ENCODE data around the gene ARHGEF17. TPM values are rescaled to one million over a fixed set of nuclear protein-coding genes. Genes with fewer than 3 reads are reported as not detected.

Gene ARHGEF17
- total RNA-seq, 1 donor from 2014 or later = 69.2 TPM

DNA sequence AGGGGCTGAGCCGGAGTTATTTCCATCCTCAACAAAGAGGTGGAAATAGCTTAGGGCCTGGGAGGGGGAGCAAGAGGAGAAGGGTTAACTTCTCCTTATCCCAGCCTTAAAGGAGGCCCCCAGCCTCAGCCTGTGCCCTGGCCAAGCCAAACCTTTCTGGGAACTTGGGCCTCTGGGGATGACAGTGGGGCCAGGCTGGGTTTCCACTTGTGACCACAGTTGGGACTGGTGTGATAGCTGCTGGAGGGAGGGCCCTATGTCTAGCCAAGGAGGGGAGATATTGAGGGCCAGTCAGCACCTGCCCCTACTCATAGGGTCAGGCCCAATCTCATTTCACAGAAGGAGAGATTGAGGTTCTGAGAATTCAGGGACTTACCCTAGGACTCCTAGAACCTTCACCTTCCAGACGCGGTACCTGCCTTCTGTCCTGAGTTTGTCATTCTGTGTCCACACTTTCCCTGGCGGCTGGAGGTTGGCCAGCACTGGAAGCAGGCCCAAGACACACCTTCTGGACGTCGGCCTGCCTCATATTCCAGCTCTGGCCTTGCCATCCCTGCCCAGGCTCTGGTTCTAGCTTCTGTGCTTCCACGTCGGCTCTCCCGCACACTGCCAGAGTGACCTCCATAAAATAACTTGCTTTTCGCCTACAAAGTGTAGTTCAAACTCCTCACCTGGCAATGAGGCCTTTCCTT is 71.3 kb downstream of the ARHGEF17 start:
- peak; percentile 80 for DNase-seq (ENCODE audit: low spot score)

DNA sequence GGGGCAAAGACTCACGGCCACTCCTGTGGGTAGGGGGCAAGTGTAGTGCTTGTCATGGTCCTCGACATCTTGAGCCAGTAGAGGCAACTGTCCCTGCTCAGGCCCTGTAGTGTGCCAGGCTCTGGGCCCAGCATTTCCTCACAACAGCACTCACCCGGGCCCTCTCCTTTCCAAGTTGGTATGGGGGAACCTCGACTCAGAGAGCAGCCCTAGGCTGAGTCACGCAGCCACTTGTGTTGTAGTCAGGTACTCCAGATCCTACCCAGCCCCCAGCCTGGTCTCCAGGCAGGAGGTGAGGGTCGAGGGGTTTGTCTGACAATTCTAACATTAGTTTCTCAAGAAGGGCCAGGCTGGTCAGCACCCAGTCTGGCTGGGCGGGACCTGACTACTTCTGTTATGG is 72.3 kb downstream of the ARHGEF17 start:
- no peak for DNase-seq (ENCODE audit: low spot score)

DNA sequence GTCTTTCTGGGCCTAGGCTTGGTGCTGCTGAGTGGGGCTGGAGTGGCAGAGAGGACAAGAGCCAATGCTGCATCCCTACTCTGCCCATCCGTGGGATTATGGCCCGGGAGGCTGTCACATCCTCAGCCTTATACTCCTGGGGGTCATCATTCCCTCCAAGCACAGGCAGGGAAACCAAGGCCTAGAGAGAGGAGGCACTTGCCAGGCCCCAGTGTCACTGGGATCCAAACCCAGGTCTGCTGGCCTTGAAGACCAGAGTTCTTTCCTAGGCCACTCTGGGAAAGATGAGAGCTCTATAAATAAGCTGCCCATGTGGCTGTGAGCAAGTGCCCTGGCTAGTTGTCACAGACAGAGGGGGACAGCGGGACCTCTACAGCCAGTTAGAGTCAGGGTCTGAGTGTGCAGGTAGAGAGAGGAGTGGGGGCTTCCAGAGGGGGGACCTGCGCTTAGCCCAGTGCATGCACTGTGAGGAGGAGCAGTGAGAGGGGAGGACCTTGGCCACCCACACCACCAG is 72.9 kb downstream of the ARHGEF17 start:
- no peak for DNase-seq (ENCODE audit: low spot score)

DNA sequence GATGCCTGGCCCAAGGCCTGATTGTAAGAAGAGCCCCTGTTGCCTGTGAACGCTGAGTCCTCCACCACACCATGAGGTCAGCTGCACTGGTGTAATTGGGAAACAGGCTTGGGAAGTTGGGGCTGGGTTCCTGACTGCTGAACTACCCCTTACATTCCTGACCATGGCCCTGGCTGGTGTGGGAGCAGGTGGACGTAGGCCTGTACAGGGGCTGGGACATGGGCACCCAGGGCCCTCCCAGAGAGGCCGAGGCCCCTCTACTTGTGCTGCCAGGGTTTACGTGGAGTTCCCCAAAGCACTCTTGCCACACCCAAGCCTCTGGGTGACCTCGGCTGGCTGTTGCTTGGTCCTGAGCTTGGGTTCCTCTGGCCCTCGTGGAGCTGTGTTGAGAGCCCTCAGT is 73.5 kb downstream of the ARHGEF17 start:
- no peak for DNase-seq (ENCODE audit: low spot score)

DNA sequence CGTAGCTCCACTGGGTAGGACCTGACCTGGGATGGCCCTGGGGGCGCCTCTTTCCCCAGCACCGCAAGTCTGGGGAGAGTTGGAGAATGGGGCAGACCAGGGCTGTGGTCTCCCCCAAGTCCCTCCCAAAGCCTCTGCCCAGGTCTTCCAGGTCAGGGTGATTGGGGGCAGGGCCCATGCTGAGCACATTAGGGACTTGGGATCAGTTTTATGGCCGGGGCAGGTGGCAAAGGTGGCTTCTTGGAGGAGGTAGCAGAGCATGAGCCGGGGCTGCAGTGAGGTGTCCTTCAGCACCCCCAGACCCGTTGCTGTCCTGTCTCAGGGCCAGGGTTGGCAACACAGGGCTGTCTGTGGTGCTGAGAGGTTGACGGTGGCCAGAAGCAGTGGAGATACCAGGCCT is 74.1 kb downstream of the ARHGEF17 start:
- DNase-seq (ENCODE audit: low spot score) = no peak

DNA sequence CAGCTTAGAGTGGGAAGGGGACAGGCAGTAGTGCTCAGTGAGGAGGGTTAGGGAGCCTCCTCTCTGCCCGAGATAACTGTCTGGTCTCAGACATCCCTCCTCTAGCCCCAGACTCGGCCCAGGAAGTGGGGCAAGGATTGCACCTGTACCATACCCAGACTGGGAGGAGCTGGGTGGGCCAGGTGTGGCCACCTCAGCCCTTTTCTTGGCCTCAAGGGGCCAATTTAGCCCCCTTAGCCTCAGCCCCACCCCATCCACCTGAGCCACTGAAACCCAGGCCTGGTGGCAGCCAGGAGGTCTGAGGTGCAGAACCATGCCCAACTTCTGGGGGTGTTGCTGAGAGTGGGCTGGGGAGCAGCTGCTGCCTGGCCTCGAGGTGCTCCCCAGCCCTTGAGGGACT is 74.7 kb downstream of the ARHGEF17 start:
- no peak for DNase-seq (ENCODE audit: low spot score)

DNA sequence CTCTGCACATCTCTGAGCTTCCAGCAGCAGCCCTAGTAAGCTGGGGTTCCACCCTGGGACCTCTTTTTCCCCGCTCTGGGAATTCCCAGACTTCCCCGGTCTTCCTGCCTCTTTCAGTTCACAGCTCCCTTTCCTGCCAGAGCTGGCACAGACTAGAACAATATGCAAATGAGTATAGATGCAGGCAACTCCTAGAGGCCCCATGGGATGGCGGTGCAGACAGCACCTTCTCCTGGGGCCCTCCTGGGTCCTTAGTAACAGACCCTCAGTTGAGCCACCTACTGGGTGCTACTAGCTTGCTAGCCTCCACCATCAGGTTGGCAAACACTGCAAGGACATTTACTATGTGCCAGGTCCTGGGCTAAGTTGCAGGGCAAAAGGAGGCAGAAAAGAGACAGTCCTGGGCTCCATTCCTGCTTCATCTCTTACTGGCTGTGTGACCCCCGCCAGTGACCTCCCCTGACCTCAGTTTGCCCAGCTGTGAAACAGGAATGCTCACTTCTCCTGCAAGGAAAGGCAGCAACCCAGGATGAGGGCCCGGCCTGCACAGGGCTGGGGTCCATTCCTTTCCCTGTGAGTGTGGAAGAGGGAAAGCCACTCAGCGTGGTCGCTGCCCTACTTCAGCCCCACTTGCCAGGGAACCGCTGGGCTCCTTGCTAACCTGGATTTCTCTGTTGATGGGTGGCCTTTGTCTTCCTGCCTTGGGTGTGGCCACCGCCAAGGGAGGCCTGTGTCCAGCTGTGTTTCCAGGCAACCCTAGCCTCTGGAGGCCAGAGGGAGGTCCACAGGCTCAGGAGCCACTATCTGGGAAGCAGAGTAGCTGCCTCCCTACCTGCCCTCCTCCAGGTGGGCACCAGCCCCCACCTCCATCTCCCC is 75.4 kb downstream of the ARHGEF17 start:
- DNase-seq (ENCODE audit: low spot score) = peak; percentile 25

DNA sequence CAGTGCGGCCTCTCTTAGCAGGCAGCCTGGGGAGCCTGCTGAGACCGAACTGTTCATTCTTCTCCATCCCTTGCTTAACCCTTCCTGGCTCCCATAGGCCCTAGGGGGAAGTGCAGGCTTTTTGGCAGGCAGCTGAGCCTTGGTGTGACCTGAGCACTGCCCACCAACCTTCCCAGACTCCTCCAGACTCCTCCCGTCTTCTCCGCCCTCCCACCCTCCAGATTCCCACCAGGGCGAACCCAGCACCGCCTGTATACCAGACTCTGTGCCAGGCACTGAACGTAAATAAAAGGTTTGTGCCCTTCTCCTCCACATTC is 76.0 kb downstream of the ARHGEF17 start:
- DNase-seq (ENCODE audit: low spot score) = no peak

DNA sequence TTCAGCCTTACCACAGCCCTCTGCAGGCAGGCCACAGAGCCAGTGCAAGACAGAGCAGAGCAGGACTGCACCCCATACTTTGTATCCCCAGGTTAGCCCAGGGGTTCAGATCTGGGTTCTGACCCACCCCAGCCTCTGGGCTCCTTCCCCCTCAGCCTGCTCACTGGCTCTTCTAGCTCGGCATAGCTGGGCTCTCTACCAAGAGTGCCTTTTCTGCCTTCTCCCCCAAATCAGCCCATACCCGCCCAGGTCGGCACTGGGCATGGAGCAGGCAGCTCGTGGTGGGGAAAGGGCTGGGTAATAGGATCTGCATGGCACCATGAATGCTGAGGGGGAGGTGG is 76.4 kb downstream of the ARHGEF17 start:
- DNase-seq (ENCODE audit: low spot score) = no peak

DNA sequence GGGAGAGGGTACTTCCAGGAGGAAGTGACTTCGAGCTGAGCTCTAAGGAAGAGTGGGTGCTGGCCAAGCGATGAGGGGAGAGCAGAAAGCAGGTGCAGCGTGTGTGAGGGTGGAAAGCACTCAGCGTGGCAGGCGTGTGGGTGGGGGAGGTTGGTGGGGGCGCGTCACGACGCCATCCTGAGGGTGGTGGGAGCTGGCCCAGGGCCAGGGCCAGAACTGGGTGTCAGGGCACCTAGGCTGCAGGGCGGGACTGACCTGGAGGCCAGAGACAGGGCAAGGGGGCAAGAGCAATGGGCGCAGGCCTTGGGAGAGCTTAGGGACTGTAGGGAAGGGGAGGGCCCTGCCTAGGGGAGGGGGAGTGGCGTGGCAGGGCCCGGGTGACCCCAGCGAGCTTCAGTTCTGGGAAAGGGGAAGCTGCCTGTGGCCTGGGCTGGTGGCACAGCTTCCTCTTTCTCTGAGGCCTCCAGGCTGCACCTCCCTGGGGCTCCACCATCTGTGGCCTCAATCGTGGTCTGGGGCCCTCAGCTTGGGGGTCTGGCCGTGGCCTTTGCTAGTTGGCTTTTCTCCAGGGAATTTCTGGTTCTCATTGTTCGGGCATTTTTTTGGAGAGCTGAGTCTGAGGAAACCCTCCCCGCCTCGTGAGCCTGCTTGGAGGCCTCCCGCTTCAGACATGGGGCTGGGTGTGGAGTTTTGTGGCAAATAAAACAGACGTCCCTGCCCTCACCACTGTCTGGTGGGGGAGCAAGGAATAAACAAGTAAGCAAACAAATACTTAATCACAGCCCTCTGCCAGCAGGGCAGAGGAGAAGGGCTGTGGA is 77.0 kb downstream of the ARHGEF17 start:
- peak; percentile 65 for DNase-seq (ENCODE audit: low spot score)

DNA sequence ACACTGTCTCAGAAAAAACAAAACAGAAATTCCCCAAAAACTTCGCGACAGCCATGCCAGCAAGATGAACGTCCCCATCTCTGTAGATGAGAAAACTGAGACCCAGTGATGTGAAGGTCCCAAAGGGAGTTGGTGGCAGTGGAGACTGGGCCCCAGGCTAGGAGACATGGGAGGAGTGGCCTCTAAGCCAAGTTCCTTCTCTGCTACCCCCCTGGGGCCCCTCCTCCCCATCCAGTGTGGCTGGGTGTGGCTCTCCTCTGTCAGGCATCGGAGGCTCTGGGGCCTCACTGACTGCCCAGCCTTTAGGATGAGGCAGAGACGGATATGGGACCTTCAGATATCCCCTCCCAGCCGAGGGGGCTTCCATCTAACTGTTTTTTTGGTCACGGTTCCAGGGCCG is 77.9 kb downstream of the ARHGEF17 start:
- DNase-seq (ENCODE audit: low spot score) = no peak

DNA sequence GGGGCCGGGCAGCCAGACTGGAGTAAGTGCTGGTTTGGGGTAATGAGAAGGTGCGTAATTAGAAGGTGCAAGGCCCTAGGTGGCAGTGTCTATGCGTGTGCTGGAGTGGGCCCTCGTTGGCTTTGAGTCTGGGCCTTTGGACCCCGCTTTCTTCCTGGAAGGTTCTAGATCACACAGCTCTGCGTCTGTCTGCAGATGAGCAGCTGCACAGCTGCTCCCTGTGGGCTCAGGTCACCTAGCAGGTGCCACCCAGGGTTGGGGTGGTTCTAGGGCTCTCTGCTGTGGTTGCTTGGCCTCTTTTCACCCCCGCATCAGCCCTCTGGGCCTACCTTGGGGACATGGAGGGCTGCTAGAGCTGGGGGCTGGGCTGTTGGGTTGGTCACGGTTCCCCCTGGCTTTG is 78.5 kb downstream of the ARHGEF17 start:
- DNase-seq (ENCODE audit: low spot score) = no peak

DNA sequence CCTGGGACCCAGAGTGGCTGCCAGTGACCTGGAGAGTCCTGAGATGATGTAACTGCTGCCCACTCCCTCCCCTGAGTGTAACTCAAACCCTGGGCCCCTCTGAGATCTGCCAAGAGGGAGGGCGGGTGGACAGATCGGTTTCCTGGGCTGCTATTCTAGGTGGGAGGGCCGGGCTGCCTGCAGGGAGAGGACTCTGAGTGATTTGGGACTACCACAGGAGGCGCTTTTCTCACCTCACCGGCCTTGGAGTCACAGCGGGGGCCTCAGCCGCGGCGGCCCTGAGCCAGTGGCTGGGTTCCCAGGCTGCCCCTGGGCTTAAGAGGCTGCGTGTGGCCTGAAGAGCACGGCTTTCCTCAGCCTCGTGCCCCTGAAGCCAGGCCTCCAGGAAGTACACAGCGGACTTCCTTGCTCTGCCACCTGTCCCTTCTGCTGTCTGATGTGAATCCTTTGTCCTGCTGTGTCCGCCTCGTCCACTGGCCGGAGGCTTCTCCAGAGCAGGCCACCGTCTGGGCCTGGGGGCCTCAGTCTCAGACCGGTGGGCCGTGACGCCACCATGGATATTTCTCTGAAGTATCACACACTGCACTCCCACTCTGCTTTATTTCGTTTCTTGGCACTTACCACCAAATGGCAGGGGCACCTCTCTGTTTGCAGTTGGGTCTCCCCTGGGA is 79.7 kb downstream of the ARHGEF17 start:
- DNase-seq (ENCODE audit: low spot score) = no peak

DNA sequence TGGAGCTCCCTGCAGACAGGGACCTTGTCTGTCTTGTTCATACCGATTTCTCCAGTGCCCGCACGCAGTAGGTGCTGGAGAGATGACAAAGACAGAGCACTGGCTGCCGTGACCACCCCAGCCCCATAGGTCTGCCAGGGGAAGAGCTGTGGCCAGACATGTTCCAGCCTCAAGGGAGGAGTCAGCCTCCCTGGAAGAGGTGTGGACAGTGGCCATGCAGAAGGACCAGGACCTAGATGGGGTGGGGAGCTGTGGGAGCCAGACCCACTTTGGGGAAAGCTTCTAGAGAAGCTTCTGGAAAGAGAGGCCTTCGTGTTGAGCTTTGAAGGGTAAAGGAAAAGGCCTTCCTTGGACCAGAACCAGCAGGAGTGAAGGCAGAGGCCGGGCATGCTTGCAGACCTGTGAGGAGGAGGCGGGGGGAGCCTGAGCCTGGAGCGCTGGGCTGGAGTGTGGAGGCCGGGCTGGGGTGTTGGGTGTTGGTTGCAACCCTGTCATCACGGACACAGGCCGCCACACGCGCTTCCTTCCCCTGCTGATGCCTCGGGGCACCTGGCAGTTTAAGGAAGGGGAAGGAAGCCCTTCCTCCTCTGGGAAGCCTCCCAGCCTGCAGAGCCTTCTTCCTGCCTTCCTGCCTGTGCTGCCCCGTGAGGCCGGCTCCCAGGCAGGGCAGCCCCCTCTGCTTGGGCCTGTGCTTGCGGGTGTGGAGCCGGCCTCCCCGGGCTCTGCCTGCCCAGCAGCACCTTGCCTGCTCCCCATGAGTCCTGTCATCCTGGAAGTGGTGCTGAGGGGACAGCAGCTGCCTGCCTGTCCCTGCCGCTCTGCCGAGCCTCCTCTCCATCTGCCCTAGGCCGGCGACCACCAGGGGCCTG is 80.4 kb downstream of the ARHGEF17 start:
- no peak for DNase-seq (ENCODE audit: low spot score)

DNA sequence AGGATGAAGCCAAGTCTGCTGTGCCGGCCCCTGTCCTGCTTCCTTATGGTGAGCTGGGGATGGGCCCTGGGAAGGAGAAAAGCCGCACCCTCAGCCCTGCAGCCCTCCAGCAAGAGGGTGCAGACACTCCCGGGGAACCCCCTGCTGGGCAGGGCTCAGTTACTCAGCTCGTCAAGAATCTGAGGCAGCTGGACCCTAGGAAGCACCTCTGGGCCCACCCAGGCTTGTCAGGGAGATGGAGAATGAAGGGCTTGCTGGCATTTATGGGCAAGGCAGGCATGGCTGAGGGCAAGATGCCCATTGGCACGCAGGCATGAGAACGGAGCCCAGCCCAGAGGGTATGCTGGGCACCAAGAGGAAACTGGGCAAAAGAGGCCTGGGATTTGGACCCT is 81.1 kb downstream of the ARHGEF17 start:
- DNase-seq (ENCODE audit: low spot score) = no peak

DNA sequence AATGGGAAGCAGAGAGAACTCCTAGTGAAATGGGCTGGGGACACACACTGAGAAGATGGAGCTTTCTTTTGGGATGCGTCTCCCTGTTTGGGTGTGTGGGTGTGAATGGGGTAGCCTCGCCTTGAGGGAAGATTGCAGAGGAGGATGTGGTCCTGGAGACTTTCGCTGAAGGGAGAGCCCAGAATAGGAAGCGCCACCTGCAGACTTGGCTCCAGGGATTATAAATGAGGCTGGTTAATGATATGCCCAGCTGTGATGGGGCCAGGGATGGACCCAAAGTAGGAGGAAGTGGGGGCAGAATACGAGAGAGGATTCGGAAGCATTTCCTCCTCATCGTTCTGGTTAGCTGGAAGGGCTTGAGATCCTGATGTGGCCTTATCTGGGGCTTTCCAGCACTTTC is 81.8 kb downstream of the ARHGEF17 start:
- DNase-seq (ENCODE audit: low spot score) = no peak

DNA sequence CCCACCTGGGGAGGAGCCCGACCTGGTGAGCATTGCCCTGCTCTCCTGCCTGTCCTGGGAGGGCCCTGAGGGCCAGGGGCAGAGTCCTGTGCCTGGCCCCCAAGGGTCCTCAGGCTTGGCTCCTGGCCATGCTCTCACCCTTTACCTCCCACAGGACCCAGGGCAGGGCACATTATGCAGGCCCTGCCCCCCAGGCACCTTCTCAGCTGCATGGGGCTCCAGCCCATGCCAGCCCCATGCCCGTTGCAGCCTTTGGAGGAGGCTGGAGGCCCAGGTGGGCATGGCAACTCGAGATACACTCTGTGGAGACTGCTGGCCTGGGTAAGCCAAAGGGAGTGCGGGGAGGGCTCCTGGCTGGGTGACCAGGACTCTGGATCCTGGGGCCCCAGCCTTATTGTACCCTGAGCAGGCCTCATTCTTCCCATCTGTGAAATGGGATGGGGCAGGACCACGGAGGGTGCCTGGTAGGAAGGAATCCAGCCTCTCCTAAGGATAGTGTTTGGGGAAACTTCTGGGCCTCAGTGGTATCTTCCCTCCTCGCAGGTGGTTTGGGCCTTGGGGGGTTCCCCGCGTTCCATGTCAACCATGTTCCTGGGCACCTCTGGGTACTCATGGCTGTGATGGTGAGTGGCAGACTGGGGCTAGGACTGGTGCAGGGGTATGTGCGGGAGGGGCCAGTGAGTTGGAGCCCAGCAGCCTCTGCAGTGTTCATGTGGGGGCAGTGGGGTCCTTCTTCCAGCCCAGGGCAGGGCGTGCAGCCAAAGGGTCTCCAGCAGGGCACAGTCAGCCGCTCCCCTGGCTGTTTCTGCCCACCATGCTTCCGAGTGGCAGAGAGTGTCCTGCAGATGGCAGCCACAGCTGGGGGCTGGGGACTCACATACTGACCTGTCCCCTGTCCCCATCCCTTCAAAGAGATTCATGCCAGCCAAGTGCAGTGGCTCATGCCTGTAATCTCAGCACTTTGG is 82.8 kb downstream of the ARHGEF17 start:
- no peak for DNase-seq (ENCODE audit: low spot score)

DNA sequence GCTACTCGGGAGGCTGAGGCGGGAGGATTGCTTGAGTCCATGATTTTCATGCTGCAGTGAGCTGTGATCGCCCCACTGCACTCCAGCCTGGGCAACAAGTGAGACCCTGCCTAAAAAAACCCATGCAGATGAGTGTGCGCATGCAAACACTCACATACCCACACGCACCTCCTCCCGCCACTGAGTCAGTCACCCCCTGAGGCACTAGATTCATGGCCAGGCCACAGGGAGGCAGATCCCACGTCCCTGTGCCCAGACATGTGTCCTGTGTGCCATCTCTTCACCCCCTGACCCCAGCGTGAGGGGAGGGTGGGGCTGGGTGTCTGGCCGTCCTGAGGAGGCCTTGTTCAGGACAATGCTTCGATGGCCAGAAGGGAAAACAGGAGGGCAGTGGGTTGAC is 83.6 kb downstream of the ARHGEF17 start:
- no peak for DNase-seq (ENCODE audit: low spot score)

DNA sequence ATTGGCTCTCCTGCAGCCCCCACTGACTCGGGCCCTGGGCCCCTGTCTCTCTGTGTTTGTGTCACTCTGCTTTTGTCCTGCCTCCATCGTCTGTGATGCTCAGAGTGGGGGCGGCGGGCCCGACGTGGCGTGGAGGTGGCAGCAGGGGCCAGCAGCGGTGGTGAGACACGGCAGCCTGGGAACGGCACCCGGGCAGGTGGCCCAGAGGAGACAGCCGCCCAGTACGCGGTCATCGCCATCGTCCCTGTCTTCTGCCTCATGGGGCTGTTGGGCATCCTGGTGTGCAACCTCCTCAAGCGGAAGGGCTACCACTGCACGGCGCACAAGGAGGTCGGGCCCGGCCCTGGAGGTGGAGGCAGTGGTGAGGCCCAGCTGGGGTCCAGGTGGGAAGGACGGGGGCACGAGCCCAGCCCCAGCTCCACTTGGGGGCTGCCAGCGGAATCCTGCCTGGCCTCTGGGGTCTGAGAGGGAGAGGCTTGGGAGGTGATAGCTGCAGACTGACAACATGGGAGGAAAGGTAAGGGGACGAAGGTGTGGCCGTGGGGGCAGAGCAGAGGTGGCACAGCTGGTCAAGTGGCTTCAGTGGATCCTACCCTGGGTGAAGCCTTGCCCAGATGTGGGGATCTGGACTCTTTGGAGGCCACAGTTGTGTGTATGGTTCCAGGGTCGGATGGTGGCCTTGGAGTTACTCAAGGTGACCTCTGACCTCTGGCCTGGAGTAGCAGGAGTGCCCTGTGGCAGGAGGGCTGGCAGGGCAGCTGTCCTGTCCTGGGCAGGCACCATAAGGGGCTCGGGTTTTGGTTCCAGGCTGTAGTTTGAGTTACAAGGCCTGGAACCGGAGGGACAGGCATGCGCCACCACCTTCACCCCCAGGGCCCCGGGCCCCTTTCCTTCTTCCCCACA is 84.3 kb downstream of the ARHGEF17 start:
- DNase-seq (ENCODE audit: low spot score) = no peak

Data from mucosa of gallbladder (tissue), 1 donor.